Muscle layer of duodenum (tissue), 2 donors: ENCODE results near the gene AFF4.

ENCODE experiments used
- H3K27ac ChIP-seq: one replicate; pipeline ENCODE4 v1.7.0; 2013; ENCODE audit warnings: mild to moderate bottlenecking, low read length
- H3K27me3 ChIP-seq: one replicate; pipeline ENCODE4 v1.7.0; 2013; ENCODE audit warnings: low read depth, mild to moderate bottlenecking, control low read depth, low read length
- H3K36me3 ChIP-seq, 2 donors: one replicate each; pipeline ENCODE4 v1.7.0; 2013; ENCODE audit warnings: low read length in 2 of 2, control low read depth in 1 of 2, mild to moderate bottlenecking in 1 of 2; ENCODE audit not compliant: insufficient read depth in 2 of 2, control insufficient read depth in 1 of 2
- H3K4me1 ChIP-seq, 2 donors: one replicate each; pipeline ENCODE4 v1.7.0; 2013; ENCODE audit warnings: low read length in 2 of 2, mild to moderate bottlenecking in 2 of 2, control low read depth in 1 of 2, moderate library complexity in 1 of 2; ENCODE audit not compliant: insufficient read depth in 2 of 2, control insufficient read depth in 1 of 2
- H3K4me3 ChIP-seq, 2 donors: one replicate each; pipeline ENCODE4 v1.7.0; 2013; ENCODE audit warnings: low read length in 2 of 2, low read depth in 1 of 2, mild to moderate bottlenecking in 1 of 2
- H3K9me3 ChIP-seq, 2 donors: one replicate each; pipeline ENCODE4 v1.7.0; 2013; ENCODE audit warnings: low read length in 2 of 2, control low read depth in 1 of 2, mild to moderate bottlenecking in 1 of 2; ENCODE audit not compliant: control insufficient read depth in 1 of 2
- donor health status: healthy.

Gene AFF4

GRCh38 chr5:132850066-132850465 is 113.4 kb downstream of the AFF4 start:
- H3K9me3 ChIP-seq: no peaks in the 10 kb centered on the region
- no peaks in the 10 kb centered on the region for H3K36me3 ChIP-seq
- no peaks in the 10 kb centered on the region for H3K27me3 ChIP-seq
- no peaks in the 10 kb centered on the region for H3K4me1 ChIP-seq
- no peak overlapping the region for H3K4me3 ChIP-seq
- H3K27ac ChIP-seq: no peak overlapping the region

- H3K27ac ChIP-seq: no peak overlapping the region
- no peaks in the 10 kb centered on the region for H3K4me1 ChIP-seq
Measured at GRCh38 chr5:132849347-132849746, 114.1 kb downstream of the AFF4 start.

GRCh38 chr5:132848270-132848669 is 115.2 kb downstream of the AFF4 start:
- Histone ChIP-seq H3K27ac (no peak overlapping the region), H3K4me1 (no peaks in the 10 kb centered on the region), H3K27me3 (no peaks in the 10 kb centered on the region), H3K36me3 (no peaks in the 10 kb centered on the region), H3K9me3 (no peaks in the 10 kb centered on the region), H3K4me3 (no peak overlapping the region)

More at GRCh38 chr5:132849347-132849746, 114.1 kb downstream of the AFF4 start:
- Histone ChIP-seq H3K4me3 (no peak overlapping the region), H3K36me3 (no peaks in the 10 kb centered on the region), H3K27me3 (no peaks in the 10 kb centered on the region), H3K9me3 (no peaks in the 10 kb centered on the region)

GRCh38 chr5:132841305-132841704 is 122.1 kb downstream of the AFF4 start:
- Histone ChIP-seq H3K27me3 (no peaks in the 10 kb centered on the region), H3K4me3 (no peak overlapping the region), H3K36me3 (no peaks in the 10 kb centered on the region), H3K27ac (no peak overlapping the region), H3K4me1 (peaks cover 3 to 7% of the 10 kb centered on the region in 2 donors), H3K9me3 (no peaks in the 10 kb centered on the region)

GRCh38 chr5:132840896-132841295 is 122.5 kb downstream of the AFF4 start:
- H3K4me1 ChIP-seq: peaks cover 3 to 7% of the 10 kb centered on the region in 2 donors
- H3K27ac ChIP-seq: no peak overlapping the region

GRCh38 chr5:132840313-132840712 is 123.1 kb downstream of the AFF4 start:
- H3K27ac ChIP-seq: peak overlapping the region; percentile 66
- H3K9me3 ChIP-seq: no peaks in the 10 kb centered on the region
- no peaks in the 10 kb centered on the region for H3K27me3 ChIP-seq
- no peaks in the 10 kb centered on the region for H3K36me3 ChIP-seq
- H3K4me3 ChIP-seq: no peak overlapping the region
- H3K4me1 ChIP-seq: peaks cover 3 to 7% of the 10 kb centered on the region in 2 donors

More at GRCh38 chr5:132840896-132841295, 122.5 kb downstream of the AFF4 start:
- no peaks in the 10 kb centered on the region for H3K9me3 ChIP-seq
- H3K27me3 ChIP-seq: no peaks in the 10 kb centered on the region
- H3K36me3 ChIP-seq: no peaks in the 10 kb centered on the region
- H3K4me3 ChIP-seq: no peak overlapping the region

- H3K9me3 ChIP-seq: no peaks in the 10 kb centered on the region
- H3K36me3 ChIP-seq: no peaks in the 10 kb centered on the region
- peak overlapping the region; percentile 66 for H3K27ac ChIP-seq
- no peaks in the 10 kb centered on the region for H3K27me3 ChIP-seq
- no peak overlapping the region for H3K4me3 ChIP-seq
- H3K4me1 ChIP-seq: peaks cover 3 to 7% of the 10 kb centered on the region in 2 donors
Measured at GRCh38 chr5:132839426-132840301, 123.8 kb downstream of the AFF4 start.

- peaks cover 3 to 7% of the 10 kb centered on the region in 2 donors for H3K4me1 ChIP-seq
- H3K27ac ChIP-seq: peak overlapping the region; percentile 66
- H3K9me3 ChIP-seq: no peaks in the 10 kb centered on the region
- H3K4me3 ChIP-seq: no peak overlapping the region
- no peaks in the 10 kb centered on the region for H3K27me3 ChIP-seq
- H3K36me3 ChIP-seq: no peaks in the 10 kb centered on the region
Measured at GRCh38 chr5:132838516-132839282, 124.7 kb downstream of the AFF4 start.

- peaks cover 3 to 7% of the 10 kb centered on the region in 2 donors for H3K4me1 ChIP-seq
- no peaks in the 10 kb centered on the region for H3K27me3 ChIP-seq
- H3K27ac ChIP-seq: no peak overlapping the region
- H3K4me3 ChIP-seq: no peak overlapping the region
- H3K36me3 ChIP-seq: no peaks in the 10 kb centered on the region
- no peaks in the 10 kb centered on the region for H3K9me3 ChIP-seq
Measured at GRCh38 chr5:132837868-132838267, 125.6 kb downstream of the AFF4 start.

GRCh38 chr5:132836852-132837251 is 126.6 kb downstream of the AFF4 start:
- no peak overlapping the region for H3K27ac ChIP-seq
- H3K4me1 ChIP-seq: peaks cover 3 to 7% of the 10 kb centered on the region in 2 donors
- H3K9me3 ChIP-seq: no peaks in the 10 kb centered on the region
- H3K36me3 ChIP-seq: no peaks in the 10 kb centered on the region
- no peaks in the 10 kb centered on the region for H3K27me3 ChIP-seq
- no peak overlapping the region for H3K4me3 ChIP-seq

GRCh38 chr5:132834057-132834456 is 129.4 kb downstream of the AFF4 start:
- no peak overlapping the region for H3K4me3 ChIP-seq
- peaks cover 9 to 15% of the 10 kb centered on the region in 2 donors for H3K4me1 ChIP-seq
- H3K27me3 ChIP-seq: no peaks in the 10 kb centered on the region
- no peaks in the 10 kb centered on the region for H3K9me3 ChIP-seq
- H3K27ac ChIP-seq: no peak overlapping the region
- H3K36me3 ChIP-seq: no peaks in the 10 kb centered on the region
